GM04503 (cell line): ENCODE data around the gene CCDC88C.
A peak's percentile ranks its signal among the peaks of the same experiment; 100 is the strongest.

ENCODE experiments used
- DNase-seq: peaks from one replicate; pipeline ENCODE4 v3.0.0-alpha.2; 2012; ENCODE audit warnings: low read depth

Gene CCDC88C

DNA sequence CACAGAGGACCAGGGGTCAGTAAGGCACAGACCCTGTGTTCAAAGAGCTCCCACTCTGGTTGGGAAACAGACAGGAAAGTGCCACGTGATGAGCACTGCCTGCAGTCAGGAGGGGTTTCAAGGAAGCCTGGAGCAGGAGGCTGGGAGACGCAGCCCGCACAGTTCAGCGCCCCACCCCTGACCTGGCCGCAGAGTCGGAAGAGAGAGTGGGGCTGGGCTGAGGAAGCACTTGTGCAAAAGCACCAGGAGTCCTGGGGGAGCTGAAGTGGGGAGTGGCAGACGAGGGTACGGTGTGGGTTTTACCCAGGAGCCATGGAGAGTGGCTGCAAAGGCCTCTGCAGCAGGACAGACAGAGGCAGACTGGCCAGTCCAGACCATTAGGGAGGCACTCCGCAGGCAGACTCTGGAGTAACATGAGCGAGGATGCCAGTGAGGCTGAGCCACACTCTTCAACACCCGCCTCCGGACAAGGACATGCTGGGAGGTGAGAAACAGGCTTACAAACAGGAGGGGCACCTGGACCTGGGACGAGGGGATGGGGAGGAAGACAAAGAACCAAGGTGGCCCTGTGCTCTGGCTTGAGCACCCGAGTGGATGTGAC lies 87.4 kb downstream of the CCDC88C start:
- no peak for DNase-seq

DNA sequence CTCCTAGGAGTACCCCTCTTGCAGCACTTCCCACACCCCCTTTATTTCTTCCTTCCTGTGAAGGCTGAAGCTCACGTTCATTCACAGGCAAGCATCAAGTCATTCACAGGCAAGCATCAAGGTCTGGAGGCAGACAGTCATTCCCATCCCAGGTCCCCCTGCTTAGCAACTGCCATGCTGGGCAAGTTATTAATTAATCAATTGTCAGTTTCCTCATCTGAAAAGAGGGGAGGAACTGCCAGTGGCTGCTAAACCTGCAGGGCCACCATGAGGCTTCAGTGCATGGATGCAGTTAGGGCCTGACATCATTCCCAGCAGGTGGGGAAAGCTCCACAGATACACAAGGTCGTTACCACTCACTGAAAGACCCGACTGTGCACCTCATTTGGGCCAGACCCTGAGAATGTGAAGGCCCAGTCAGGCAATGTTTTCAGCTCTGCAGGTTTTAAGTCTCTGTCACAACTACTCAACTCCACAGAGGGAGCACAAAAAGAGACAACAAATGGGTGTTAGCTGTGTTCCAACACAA lies 88.1 kb downstream of the CCDC88C start:
- DNase-seq: no peak

DNA sequence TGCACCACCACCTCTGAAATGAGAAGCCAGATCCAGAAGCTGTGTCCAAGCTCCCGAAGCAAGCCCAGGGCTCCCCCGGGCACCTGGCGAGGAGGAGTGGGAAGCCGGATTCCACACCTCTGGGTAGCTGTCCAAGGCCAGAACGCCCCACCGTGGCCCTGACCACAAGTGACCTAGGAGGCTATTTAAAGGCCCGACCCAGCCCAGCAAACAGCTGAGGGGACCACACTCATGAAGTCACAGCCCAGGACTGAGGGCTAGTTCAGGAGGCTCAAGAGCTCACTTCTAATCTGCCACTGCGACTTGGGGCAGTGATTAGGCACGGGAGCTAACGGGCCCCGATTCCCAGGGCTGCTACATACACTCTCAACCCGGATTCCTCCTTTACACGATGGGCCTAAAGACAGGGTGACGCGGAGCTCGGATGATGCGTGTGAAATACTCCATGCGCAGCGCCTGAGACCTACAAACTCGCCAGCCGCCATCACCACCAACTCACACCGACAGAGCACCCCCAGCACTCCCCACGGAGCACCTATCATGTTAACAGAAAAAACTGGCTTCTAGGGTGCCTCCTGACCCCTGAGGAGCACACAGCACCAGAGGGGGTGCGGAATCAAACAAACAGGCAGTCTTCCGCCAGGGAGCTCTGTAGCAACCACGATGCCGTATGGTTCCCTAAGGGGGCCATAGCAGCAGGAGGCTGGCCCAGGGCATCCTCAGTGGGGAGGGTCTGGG lies 89.1 kb downstream of the CCDC88C start:
- no peak for DNase-seq

DNA sequence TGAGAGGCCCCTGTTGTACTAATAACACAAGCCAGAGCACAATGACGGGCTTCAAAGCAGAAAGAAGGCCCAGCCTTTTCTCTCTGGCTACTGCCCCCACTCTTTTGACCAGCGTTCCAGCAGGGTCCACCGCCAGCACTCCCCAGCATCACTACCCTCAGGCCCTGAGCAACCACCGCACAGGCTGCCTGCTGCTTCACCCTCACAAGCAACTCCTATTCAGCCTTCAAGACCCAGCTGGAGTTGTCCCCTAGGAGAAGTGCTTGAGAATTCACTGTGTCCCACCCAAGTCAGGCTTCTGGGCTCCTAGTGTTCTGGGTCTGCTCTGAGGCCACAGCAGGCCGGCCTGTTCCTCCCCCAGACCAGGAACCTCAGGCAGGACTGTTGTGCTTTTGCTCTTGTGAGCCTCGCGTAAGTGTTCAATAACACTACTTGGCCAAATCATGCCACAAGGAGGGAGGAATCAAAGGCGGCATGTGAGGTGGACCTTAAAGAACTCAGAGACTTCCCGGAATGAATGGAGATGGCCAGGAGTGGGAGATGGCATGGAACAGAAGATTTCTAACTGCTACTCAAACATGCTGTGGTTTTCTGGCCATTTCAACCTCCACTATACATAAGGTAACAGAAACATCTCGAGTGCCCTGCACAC lies 89.8 kb downstream of the CCDC88C start:
- DNase-seq: no peak

DNA sequence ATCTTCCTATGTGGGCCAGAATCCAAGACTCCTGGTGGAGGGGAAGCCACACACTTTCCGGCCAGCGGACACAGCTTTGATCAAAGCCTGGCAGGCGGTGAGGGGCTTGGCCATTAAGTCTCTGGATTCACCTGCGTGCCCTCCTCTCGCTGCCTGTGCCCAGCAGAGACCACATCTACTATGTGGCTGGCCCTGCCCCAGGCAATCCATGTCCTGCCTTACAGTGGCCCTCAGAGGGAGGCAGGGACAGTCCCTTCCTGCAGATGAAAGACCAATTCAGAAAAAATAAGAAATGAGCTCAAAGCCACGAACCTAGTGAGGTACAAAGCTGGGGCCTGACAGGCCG lies 90.4 kb downstream of the CCDC88C start:
- DNase-seq: no peak

DNA sequence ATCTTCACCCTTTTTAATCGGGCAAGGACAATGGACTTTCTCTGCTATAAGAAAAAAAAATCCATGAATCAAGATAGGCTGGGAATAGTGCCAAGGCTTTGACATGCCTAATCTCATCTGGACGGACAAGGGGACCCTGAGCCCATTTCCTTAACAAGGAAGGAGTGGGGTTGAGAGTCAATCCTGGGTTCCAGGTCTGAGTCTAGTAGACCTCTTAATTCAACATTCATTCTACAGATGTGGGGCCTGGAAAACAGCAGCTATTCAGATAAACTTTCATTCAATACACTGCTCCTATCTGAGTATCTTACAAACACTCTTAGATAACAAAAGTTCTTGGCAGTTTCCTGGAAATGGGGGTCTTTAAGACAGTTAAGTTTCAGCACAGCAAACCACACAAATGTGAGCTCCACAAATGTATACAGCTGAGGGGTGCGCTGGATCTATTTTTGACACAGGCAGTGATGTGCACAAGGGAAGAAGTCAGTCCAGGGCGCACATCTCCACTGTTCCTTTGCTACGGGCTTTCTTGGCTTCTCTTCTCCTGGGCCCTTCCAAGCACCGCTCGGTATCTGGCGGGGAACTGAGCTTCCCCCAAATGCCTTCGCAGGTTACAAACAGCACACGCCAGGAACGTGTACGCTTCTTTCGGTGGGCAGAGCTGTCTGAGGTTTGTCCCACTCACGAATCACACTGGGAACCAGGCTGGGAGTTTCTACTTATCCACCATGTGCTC lies 90.9 kb downstream of the CCDC88C start:
- DNase-seq: no peak

DNA sequence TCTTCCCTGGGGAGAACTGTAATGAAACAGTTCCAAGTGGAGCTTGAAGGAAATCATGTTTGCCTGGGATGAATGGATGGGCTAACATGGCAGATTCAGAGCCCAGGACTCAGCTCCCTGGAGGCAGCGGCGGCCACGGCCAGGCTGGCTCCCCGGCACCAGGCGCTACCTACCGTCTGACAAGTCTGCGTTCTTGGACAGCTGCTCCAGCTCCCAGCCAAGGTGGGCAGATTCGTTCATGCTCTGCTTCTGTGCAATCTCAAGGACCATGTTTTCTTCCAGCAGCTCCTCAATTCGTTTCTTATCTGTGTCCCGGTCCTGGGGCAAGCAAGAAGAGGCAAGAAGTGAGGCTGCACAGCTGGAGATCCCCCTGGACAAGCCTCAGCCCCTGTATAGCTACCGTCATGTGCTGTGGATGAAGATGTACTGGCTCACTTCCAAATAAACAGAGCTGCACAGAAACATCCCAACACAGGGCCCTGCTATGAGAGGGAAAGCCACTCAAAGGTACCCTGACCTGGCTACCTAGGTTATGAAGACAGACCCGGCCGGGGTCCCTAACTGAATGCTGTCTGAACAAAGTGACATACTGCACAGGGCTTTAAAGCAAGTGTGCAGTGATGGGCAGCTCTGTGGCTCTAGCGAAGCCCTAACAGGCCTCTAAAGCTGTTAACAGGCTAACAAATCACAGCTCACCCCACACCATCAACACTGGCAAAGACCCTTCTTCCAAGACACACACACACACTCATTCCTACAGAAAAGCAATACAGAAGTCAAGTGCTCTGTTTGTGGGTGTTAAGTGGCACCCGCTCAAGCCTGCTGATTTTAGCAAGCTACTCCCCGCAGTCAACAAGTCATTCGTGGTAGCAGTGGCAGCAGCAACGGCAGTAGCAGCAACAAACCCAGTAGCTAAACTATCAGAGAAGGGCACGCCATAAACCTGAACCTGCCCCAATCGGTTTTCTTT lies 92.7 kb downstream of the CCDC88C start:
- DNase-seq: no peak

DNA sequence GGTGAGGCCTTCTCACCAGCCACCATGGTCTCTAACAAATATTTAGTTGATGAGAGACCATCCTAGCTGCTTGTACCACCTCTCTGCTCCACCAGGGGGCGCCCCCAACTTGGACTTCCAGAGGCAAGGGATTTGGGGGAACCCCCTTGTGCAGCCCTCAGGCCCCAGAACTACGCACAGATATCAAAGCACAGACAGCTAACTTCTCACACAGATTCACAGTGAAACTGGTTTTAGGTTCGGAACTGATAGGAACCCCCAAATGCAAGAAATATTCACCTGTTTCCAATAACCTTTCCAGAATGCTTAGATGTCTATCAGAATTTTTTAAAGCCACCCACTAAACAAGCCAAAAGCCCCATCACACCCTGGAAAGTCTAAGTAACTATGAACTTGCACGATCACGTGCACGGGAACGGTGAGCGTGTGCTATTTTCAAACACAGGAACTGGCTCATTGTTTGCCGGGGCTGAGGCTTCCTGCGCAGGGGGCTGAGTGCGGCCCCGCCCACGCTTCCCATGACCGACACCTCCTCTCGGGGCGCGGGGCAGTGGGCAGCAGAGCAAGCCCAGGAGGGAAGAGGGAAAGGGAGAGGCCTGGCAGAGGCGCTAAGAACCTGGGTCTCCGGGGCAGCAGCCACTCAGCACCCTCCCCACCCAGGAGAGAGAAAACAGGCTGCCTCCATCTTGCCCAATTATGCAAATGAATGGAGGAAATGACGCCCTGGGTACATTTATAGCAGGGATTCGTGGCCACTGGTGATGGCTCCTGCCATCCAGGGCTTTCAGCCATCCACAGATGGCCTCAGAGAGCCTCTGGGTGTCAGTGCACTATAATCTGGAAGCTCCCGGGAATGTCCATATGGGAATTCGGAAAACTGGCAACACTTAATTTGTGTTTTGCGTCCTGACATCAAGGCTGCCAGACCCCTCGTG lies 93.7 kb downstream of the CCDC88C start:
- DNase-seq: peak; percentile 11

DNA sequence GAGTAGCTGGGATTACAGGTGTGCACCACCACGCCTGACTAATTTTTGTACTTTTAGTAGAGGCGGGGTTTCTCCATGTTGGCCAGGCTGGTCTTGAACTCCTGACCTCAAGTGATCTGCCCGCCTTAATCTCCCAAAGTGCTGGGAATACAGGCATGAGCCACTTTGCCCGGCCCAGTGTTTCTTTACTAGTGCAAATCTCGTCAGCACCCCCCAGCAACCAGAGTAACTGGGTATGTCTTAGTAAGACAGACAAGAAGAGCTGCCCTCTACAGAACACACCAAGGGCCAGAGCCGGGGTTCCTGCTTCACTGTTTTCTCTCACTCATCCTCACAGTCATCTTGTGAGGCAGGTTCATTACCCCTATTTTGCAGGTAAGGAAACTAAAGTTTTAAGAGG lies 94.6 kb downstream of the CCDC88C start:
- no peak for DNase-seq

DNA sequence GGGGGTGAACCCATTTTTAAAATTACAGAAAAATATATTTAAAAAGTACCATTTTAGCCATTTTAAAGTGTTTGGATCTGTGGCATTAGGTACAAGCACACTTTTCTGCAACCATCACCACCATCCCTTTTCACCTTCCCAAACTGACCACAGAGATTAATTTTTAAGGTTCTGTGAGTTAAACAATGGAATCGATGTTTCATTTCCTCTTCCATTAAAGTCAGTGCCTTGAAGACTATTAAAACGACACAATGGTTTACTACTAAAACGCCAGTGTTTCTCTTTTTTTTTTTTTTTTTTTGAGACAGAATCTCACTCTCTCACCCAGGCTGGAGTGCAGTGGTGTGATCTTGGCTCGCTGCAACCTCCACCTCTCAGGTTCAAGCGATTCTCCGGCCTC lies 95.0 kb downstream of the CCDC88C start:
- DNase-seq: no peak

DNA sequence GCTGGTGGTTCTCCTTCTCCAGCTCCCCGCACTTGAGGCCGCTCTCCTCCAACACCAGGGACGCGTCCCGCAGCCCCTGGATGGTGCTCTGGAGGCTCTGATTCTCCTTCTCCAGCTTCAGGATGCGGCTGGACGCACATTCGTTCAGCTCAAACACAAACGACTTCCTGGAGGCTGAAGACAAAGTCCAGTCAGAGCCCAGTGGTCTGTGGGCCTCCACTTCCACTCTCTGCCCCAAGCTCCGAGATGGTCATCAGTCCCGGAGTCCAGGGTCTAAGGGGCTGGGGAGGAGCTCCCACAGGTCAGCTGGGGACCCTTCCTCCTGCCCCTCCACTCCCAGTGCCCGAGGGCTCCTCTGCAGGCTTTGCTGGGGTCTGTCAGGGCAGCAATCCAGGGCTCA lies 96.5 kb downstream of the CCDC88C start:
- no peak for DNase-seq

DNA sequence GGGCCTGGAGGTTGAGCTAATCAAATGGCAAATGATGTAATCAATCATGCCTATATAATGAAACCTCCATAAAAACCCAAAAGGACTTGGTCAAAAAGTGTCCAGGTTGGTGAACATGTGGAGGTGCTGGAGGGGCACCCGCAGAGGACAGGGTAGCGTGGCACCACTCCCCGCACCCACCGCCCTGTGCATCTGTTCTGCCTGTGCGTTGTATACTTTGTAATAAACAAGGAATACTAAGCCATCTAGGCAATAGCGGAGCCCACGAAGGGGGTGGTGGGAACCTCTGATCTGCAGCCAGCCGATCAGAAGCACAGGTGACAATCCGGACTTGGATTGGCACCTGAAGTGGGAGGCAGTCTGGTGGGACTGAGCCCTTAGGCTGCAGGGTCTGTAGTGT lies 97.4 kb downstream of the CCDC88C start:
- no peak for DNase-seq

DNA sequence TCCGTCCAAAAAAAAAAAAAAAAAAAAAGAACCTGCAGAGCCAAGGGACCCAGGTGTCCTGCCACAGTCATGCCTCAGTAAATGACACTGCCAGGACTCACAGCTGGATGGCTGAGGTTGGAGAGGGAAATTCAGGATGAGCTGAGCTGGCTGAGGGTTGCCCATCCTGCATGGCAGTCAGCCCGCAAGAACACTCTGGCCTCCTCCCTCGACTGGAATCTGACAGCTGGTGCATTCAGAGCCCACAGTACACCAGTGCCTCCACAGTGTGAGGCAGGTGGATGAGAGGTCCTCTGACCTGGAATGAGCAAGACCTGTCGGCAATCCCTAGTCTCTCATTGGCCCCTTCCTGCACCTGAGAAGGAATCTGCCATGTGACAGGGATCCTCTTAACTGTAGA lies 98.7 kb downstream of the CCDC88C start:
- no peak for DNase-seq

DNA sequence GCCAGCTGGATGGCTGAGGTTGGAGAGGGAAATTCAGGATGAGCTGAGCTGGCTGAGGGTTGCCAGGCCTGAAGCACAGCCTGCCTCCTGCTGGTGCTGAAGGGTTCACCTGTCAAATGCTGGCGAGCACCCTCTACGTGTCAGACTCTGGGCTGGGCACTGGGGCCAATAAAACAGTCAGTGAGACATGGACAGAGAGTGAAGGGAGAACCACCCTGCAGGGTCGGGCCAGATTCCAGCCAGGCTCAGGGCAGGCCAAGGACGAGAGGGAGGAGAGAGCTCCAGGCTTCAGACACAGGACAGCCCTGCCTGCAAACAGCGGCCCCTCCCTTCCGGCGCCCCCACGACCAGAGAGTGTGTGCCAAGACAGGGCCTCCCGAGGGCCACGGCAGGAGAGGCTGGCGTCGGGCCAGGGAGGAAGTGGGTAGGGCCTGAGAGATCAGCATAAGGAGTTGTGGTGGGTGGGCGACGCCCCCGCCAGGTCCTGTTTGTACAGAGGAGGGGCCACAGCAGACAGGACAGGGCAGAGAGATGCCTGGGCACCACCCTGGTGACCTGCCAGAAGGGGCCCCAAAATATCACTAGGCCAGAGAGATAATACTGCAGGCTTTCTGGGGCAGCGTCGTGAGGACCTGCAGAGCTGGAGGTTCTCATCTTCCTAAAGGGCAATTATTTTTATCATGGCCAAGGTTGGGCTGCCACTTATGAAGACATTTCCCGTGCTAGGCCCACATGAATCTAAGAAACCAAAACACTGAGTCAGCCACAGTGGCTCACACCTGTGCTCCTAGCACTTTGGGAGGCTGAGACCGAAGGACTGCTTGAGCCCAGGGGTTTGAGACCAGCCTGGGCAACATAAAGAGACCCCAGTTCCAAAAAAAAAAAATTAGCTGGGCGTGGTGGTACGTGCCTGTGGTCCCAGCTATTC lies 100.0 kb downstream of the CCDC88C start:
- DNase-seq: no peak

DNA sequence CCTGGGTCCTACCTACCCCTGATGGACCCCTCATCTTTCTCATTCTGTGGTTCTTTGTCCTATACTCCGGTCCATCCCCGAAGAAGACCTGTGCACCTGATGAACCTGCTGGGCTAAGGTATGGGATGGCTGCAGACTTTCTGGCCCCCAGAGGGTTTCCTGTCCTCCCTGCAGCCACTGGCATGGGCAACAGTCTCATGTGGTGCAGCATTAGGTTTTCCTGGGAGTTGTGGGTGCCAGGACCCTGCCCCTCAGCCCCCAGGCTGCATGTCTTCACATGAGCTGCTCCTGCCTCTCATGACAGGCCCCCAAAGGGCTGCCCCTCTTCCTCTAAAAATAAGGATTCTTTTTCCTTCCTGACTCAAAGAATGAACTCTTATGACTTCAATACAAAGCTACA lies 100.9 kb downstream of the CCDC88C start:
- no peak for DNase-seq

DNA sequence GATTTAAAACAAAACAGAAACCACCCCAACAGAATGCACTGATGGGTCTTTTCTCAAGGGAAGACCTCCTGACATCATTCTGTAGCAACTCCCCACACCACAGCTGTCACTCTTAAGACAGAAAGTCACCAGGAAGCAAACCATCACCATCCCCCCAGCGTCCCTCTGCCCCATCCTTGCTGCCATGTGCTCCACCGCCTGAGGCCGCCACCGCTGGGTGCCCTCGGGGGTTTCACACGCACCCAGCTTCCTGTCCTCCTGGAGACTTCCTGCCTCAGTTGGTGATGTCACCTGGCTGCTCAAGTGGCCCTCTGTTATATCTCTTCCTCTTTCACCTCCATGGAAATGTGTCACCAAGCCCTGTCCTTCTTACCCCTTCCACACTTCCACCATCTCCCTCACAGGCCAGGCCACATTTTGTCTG lies 101.8 kb downstream of the CCDC88C start:
- DNase-seq: no peak

DNA sequence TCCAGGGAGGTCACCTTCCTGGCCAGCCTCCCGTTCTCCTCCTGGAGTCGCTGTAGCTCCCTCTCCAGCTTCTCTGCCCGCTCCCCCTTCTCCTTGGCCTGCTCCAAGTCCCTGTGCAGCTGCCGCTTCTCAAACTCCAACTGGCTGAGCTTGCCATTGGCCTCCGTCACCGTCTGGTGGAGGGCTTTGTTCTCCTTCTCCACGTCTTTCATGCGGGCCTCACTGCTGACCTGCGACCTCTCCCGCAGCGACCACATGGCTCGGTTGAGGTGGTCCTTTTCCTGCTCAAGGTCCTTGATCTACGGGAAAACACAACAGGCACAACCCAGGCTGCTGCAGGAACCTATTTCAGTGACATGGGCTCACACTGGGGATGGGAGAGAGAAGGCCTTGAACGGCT lies 103.8 kb downstream of the CCDC88C start:
- no peak for DNase-seq

DNA sequence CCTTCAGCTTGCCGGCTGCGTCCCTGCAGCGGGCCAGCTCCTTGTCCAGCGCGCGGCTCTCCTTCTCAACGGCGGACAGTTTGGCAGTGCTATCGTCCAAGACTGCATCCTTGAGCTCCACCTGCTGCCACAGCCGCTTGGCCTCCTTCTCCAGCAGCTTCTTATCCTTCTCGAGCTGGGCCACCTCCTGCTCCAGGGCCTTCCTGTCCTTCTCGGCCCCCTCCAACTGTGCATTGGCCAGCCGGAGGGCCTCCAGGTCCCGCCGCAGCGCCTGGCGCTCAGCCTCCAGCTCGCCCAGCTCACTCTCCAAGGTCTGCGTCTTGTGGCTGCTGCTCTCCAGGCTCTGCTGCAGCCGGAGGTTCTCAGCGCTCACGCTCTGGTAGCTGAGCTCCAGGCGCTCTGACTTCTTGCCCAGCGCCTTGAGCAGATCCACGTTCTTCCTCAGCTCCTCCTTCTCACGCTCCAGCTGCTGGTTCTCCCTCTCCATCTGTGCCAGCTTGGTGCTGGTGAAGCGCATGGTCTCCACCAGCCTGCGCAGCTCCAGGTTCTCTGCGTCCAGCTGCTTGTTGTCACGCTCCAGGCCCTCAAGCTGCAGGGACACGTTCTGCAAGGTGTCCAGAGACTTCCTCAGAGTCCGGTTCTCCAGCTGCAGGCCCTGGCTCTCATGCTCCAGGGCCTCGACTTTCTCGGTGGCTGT lies 104.3 kb downstream of the CCDC88C start:
- no peak for DNase-seq

DNA sequence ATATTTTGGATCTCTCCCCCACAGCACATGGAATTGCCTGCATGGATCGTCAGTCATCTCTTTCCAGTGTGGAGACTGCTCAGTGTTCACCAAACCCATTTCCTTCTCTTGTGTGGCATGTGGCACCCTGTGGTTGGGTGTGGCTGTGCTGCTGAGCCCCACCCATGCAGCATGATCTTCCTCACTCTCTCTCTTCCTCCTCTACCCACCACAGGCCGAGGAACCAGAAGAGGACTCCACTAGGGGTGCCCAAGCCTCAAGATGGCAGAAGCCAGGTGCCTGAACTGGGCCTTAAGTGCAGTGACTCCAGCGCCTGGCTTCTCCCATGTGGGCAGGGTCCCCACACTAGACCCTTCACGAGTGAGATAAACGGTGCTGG lies 106.3 kb downstream of the CCDC88C start:
- DNase-seq: no peak
